Keratinocyte (primary cell): ENCODE measurements around the gene ORMDL3.

Source experiments
- CTCF ChIP-seq, 3 experiments: IDR thresholded peaks in 1 of 3; conservative IDR thresholded peaks in 1 of 3; optimal IDR thresholded peaks in 1 of 3; 2 replicates in 2 of 3; 3 replicates in 1 of 3; pipeline versions ENCODE3 to v1.5.1; 2011; ENCODE audit warnings: low read length in 3 of 3, mild to moderate bottlenecking in 3 of 3, moderate library complexity in 2 of 3, control low read depth in 1 of 3, inconsistent platforms in 1 of 3; ENCODE audit not compliant: insufficient read depth in 2 of 3; ENCODE audit errors: extremely low read depth in 1 of 3
- EZH2 ChIP-seq: IDR thresholded peaks from one replicate; pipeline ENCODE4 v1.6.1; 2012; ENCODE audit warnings: inconsistent platforms, mild to moderate bottlenecking, low read length, moderate library complexity

GRCh38 chr17:39935909-39936308, 8.5 kb upstream of the ORMDL3 start:
- TF ChIP-seq CTCF (optimal IDR thresholded peaks at IDR 0.05 in 1 of 3, IDR thresholded peaks at IDR 0.05 in 1 of 3, conservative IDR thresholded peaks at IDR 0.05 in 1 of 3; ENCODE audit: extremely low read depth in 1 of 3, insufficient read depth in 2 of 3, low read length in 3 of 3) (no peak), EZH2 (no peak)
